Mononuclear cell (primary cell): ENCODE data around the gene CDH1. TPM values are rescaled to one million over a fixed set of nuclear protein-coding genes. Genes with fewer than 3 reads are reported as not detected.

Source experiments
- H3K27me3 ChIP-seq: 2 replicates; pipeline ENCODE4 v1.6.0; 2011; ENCODE audit warnings: low read length, control low read depth; ENCODE audit not compliant: insufficient read depth
- H3K4me1 ChIP-seq: 2 replicates; pipeline ENCODE4 v1.5.1; 2011; ENCODE audit warnings: mild to moderate bottlenecking, low read length, control low read depth; ENCODE audit not compliant: insufficient read depth
- H3K4me3 ChIP-seq: 2 replicates; pipeline ENCODE4 v1.5.1; 2011; ENCODE audit warnings: mild to moderate bottlenecking, low read length, moderate library complexity
- H3K9me3 ChIP-seq: 2 replicates; pipeline ENCODE4 v1.5.1; 2011; ENCODE audit warnings: low read depth, mild to moderate bottlenecking, control low read depth, low read length
- total RNA-seq: library from RNA; depleted of rRNA; stranded (reverse); fragments of >200 nt; gene quantifications from one replicate; pipeline ENCODE4 v1.2.3, GENCODE V29; 2012

Gene CDH1
- total RNA-seq, 1 donor: 3.7 TPM

- H3K4me1 ChIP-seq: no peaks in the 10 kb centered on the region
- H3K9me3 ChIP-seq: no peaks in the 10 kb centered on the region
- no peaks in the 10 kb centered on the region for H3K27me3 ChIP-seq
- H3K4me3 ChIP-seq: no peak overlapping the region
Measured at GRCh38 chr16:68764862-68765261, 27.8 kb downstream of the CDH1 start.

- H3K4me3 ChIP-seq: no peak overlapping the region
- H3K9me3 ChIP-seq: no peaks in the 10 kb centered on the region
- H3K4me1 ChIP-seq: no peaks in the 10 kb centered on the region
- no peaks in the 10 kb centered on the region for H3K27me3 ChIP-seq
Measured at GRCh38 chr16:68767581-68767980, 30.5 kb downstream of the CDH1 start.

- Histone ChIP-seq H3K4me3 (no peak overlapping the region), H3K27me3 (no peaks in the 10 kb centered on the region), H3K4me1 (no peaks in the 10 kb centered on the region), H3K9me3 (no peaks in the 10 kb centered on the region)
Measured at GRCh38 chr16:68768175-68768574, 31.1 kb downstream of the CDH1 start.

- H3K4me3 ChIP-seq: no peak overlapping the region
- H3K4me1 ChIP-seq: no peaks in the 10 kb centered on the region
- no peaks in the 10 kb centered on the region for H3K27me3 ChIP-seq
- H3K9me3 ChIP-seq: no peaks in the 10 kb centered on the region
Measured at GRCh38 chr16:68768771-68769170, 31.7 kb downstream of the CDH1 start.

- Histone ChIP-seq H3K4me1 (no peaks in the 10 kb centered on the region), H3K9me3 (no peaks in the 10 kb centered on the region), H3K4me3 (no peak overlapping the region), H3K27me3 (no peaks in the 10 kb centered on the region)
Measured at GRCh38 chr16:68770671-68771070, 33.6 kb downstream of the CDH1 start.

- Histone ChIP-seq H3K9me3 (no peaks in the 10 kb centered on the region), H3K27me3 (no peaks in the 10 kb centered on the region), H3K4me3 (no peak overlapping the region), H3K4me1 (peaks cover 8% of the 10 kb centered on the region)
Measured at GRCh38 chr16:68772030-68772681, 35.1 kb downstream of the CDH1 start.

GRCh38 chr16:68772871-68773270 is 35.8 kb downstream of the CDH1 start:
- H3K4me3 ChIP-seq: no peak overlapping the region
- H3K27me3 ChIP-seq: no peaks in the 10 kb centered on the region
- peaks cover 8% of the 10 kb centered on the region for H3K4me1 ChIP-seq
- H3K9me3 ChIP-seq: no peaks in the 10 kb centered on the region

- Histone ChIP-seq H3K4me3 (no peak overlapping the region), H3K4me1 (peaks cover 8% of the 10 kb centered on the region), H3K27me3 (no peaks in the 10 kb centered on the region), H3K9me3 (no peaks in the 10 kb centered on the region)
Measured at GRCh38 chr16:68774982-68775634, 38.0 kb downstream of the CDH1 start.

GRCh38 chr16:68776821-68777485 is 39.9 kb downstream of the CDH1 start:
- no peak overlapping the region for H3K4me3 ChIP-seq
- peaks cover 11% of the 10 kb centered on the region for H3K4me1 ChIP-seq
- H3K27me3 ChIP-seq: no peaks in the 10 kb centered on the region
- H3K9me3 ChIP-seq: no peaks in the 10 kb centered on the region

- H3K27me3 ChIP-seq: no peaks in the 10 kb centered on the region
- peaks cover 21% of the 10 kb centered on the region for H3K4me1 ChIP-seq
- H3K9me3 ChIP-seq: no peaks in the 10 kb centered on the region
- no peak overlapping the region for H3K4me3 ChIP-seq
Measured at GRCh38 chr16:68778551-68779231, 41.6 kb downstream of the CDH1 start.

- no peaks in the 10 kb centered on the region for H3K9me3 ChIP-seq
- H3K4me3 ChIP-seq: no peak overlapping the region
- peaks cover 21% of the 10 kb centered on the region for H3K4me1 ChIP-seq
- no peaks in the 10 kb centered on the region for H3K27me3 ChIP-seq
Measured at GRCh38 chr16:68779891-68780290, 42.8 kb downstream of the CDH1 start.

- H3K4me3 ChIP-seq: no peak overlapping the region
- H3K9me3 ChIP-seq: no peaks in the 10 kb centered on the region
- peaks cover 17% of the 10 kb centered on the region for H3K4me1 ChIP-seq
- H3K27me3 ChIP-seq: no peaks in the 10 kb centered on the region
Measured at GRCh38 chr16:68781784-68782183, 44.7 kb downstream of the CDH1 start.

- H3K4me1 ChIP-seq: peaks cover 13% of the 10 kb centered on the region
- no peaks in the 10 kb centered on the region for H3K9me3 ChIP-seq
- H3K4me3 ChIP-seq: no peak overlapping the region
- no peaks in the 10 kb centered on the region for H3K27me3 ChIP-seq
Measured at GRCh38 chr16:68782198-68783174, 45.4 kb downstream of the CDH1 start.

GRCh38 chr16:68784226-68784625 is 47.1 kb downstream of the CDH1 start:
- Histone ChIP-seq H3K9me3 (no peaks in the 10 kb centered on the region), H3K4me3 (no peak overlapping the region), H3K27me3 (no peaks in the 10 kb centered on the region), H3K4me1 (peaks cover 17% of the 10 kb centered on the region)
